IMR-90 (cell line): ENCODE measurements around the gene FLT4. TPM values are rescaled to one million over a fixed set of nuclear protein-coding genes. Genes with fewer than 3 reads are reported as not detected.

ENCODE experiments used
- polyA plus RNA-seq, 3 experiments: library from polyadenylated mRNA; depleted of rRNA; stranded (reverse); fragments of >200 nt; gene quantifications; 2 replicates each; pipeline ENCODE4 v1.2.3, GENCODE V29; 2012; ENCODE audit warnings: low replicate concordance in 1 of 3
- total RNA-seq: library from RNA; depleted of rRNA; stranded (reverse); fragments of >200 nt; gene quantifications from 2 replicates; pipeline ENCODE4 v1.2.3, GENCODE V29; 2012; rRNA removed

FLT4 gene
- total and polyA plus RNA-seq, 2 of the 4 experiments (the other 2 are of a cell fraction): under 0.01 to 0.07 TPM

Other genes starting within 250 kb of the FLT4 start
- 10.8 and 14.2 TPM in 2 replicates for gene CNOT6, start 155.2 kb downstream of the FLT4 start, total RNA-seq
- 6.9 and 9.7 TPM in 2 replicates for gene CNOT6, start 155.2 kb downstream of the FLT4 start, polyA plus RNA-seq (2012; rRNA removed)
- not detected in 2 replicates for gene SCGB3A1, start 58.1 kb downstream of the FLT4 start, total RNA-seq
- gene SCGB3A1, start 58.1 kb downstream of the FLT4 start, polyA plus RNA-seq (2012; rRNA removed): not detected in 2 replicates
- not detected in 2 replicates for gene OR2Y1, start 90.5 kb upstream of the FLT4 start, total RNA-seq
- gene OR2Y1, start 90.5 kb upstream of the FLT4 start, polyA plus RNA-seq (2012; rRNA removed): not detected in 2 replicates
- gene MGAT1, start 153.2 kb upstream of the FLT4 start, total RNA-seq: 56.3 and 62.2 TPM in 2 replicates
- gene MGAT1, start 153.2 kb upstream of the FLT4 start, polyA plus RNA-seq (2012; rRNA removed): 141 and 150 TPM in 2 replicates
- 20.3 and 29.7 TPM in 2 replicates for gene ZFP62, start 211.7 kb upstream of the FLT4 start, total RNA-seq
- 5.4 and 8.2 TPM in 2 replicates for gene ZFP62, start 211.7 kb upstream of the FLT4 start, polyA plus RNA-seq (2012; rRNA removed)
- gene BTNL8, start 249.6 kb upstream of the FLT4 start, total RNA-seq: not detected in 2 replicates
- not detected in 2 replicates for gene BTNL8, start 249.6 kb upstream of the FLT4 start, polyA plus RNA-seq (2012; rRNA removed)